ENCODE measurements around the gene GSS. TPM values are rescaled to one million over a fixed set of nuclear protein-coding genes. Genes with fewer than 3 reads are reported as not detected.

The GSS gene
- total and polyA plus RNA-seq, 2 of the 8 experiments (the other 6 are each of a cell fraction or from before 2014, with no cell fraction given), result 34.6 to 43.2 TPM

GRCh38 chr20:34952671-34953070 lies 2.9 kb downstream of the GSS start (continued):
- TF ChIP-seq CHD7 (IDR thresholded peaks at IDR 0.05; ENCODE audit: insufficient replicate concordance, low read length) (no peak), RFX5 (IDR thresholded peaks at IDR 0.05; ENCODE audit: borderline replicate concordance, low read depth, low read length) (no peak), ZNF274 (IDR thresholded peaks at IDR 0.05; ENCODE audit: borderline replicate concordance, extremely low read depth, low read length) (no peak), RNF2 (IDR thresholded peaks at IDR 0.05; ENCODE audit: borderline replicate concordance, low read depth, low read length, missing control alignments, poor library complexity, severe bottlenecking) (no peak), USF2 (IDR thresholded peaks at IDR 0.05; ENCODE audit: low read length) (no peak)

Data from H1 (cell line).